IMR-90 (cell line): ENCODE measurements around the gene ROGDI. TPM values are rescaled to one million over a fixed set of nuclear protein-coding genes. Genes with fewer than 3 reads are reported as not detected.
A peak's percentile ranks its signal among the peaks of the same experiment; 100 is the strongest.

Source experiments
- ATAC-seq: fragments of 200-7000 bp; cut with Tn5 transposase; 2 replicates; pipeline ENCODE4 v1.9.1; 2020; ENCODE audit warnings: low read depth, mild to moderate bottlenecking, moderate library complexity
- BruUV-seq: library from RNA; stranded (reverse); fragments of 400-500 nt; replicated peaks from 2 replicates; lab custom pipeline; 2021; lab: Mats Ljungman, UMichigan
- CTCF ChIA-PET: fragments of 300-600 bp; formaldehyde crosslinking; extraction: SDS; loops from one replicate; lab custom pipeline; 2021; ENCODE audit warnings: antibody characterized with exemption; lab: Yijun Ruan, JAX
- POLR2A ChIA-PET: fragments of 300-600 bp; sonication (Branson Sonifier 250); formaldehyde crosslinking; loops from one replicate; lab custom pipeline; 2022; ENCODE audit warnings: antibody characterized with exemption; ENCODE audit not compliant: unreplicated experiment; lab: Charles Lee
- DNase-seq: peaks from one replicate; pipeline ENCODE4 v3.0.0; 2013
- H2AFZ ChIP-seq: replicated peaks from 2 replicates; pipeline ENCODE3; 2013; ENCODE audit warnings: low read length, mild to moderate bottlenecking; ENCODE audit not compliant: poor library complexity
- H2AK5ac ChIP-seq: 2 replicates; pipeline ENCODE4 v1.6.1; 2013; ENCODE audit warnings: low read depth, low read length, inconsistent platforms
- H2AK9ac ChIP-seq: replicated peaks from 2 replicates; pipeline ENCODE3; 2013; ENCODE audit warnings: mild to moderate bottlenecking, low read depth, low read length, moderate library complexity; ENCODE audit not compliant: poor library complexity
- H2BK120ac ChIP-seq: 2 replicates; pipeline ENCODE4 v1.6.1; 2013; ENCODE audit warnings: low read depth, low read length, inconsistent platforms
- H2BK15ac ChIP-seq: 3 replicates; pipeline ENCODE4 v1.6.1; 2013; ENCODE audit warnings: low read depth, low read length, inconsistent platforms
- H2BK20ac ChIP-seq: 2 replicates; pipeline ENCODE4 v1.6.1; 2013; ENCODE audit warnings: low read depth, mild to moderate bottlenecking, inconsistent platforms, low read length, moderate library complexity
- H2BK5ac ChIP-seq: 2 replicates; pipeline ENCODE4 v1.6.1; 2013; ENCODE audit warnings: mild to moderate bottlenecking, low read depth, low read length, inconsistent platforms; ENCODE audit not compliant: poor library complexity, severe bottlenecking
- H3K14ac ChIP-seq: replicated peaks from 2 replicates; pipeline ENCODE4 v1.6.1; 2013; ENCODE audit warnings: low read depth, low read length, inconsistent platforms
- H3K18ac ChIP-seq: 2 replicates; pipeline ENCODE4 v1.6.1; 2013; ENCODE audit warnings: low read depth, low read length, control low read depth
- H3K23ac ChIP-seq: 2 replicates; pipeline ENCODE4 v1.6.1; 2013; ENCODE audit warnings: low read depth, low read length, inconsistent platforms
- H3K27ac ChIP-seq: 2 replicates; pipeline ENCODE4 v1.5.1; 2013; ENCODE audit warnings: mild to moderate bottlenecking, control low read depth, low read length; ENCODE audit not compliant: insufficient read depth
- H3K27me3 ChIP-seq: 2 replicates; pipeline ENCODE4 v1.6.1; 2013; ENCODE audit warnings: low read length; ENCODE audit not compliant: control insufficient read depth, insufficient read depth
- H3K36me3 ChIP-seq: 2 replicates; pipeline ENCODE4 v1.6.1; 2013; ENCODE audit warnings: low read length, mixed read lengths; ENCODE audit not compliant: control insufficient read depth, insufficient read depth
- H3K4ac ChIP-seq: 2 replicates; pipeline ENCODE4 v1.6.1; 2013; ENCODE audit warnings: low read depth, low read length, inconsistent platforms
- H3K4me1 ChIP-seq: 2 replicates; pipeline ENCODE4 v1.6.1; 2013; ENCODE audit warnings: low read length, mixed read lengths; ENCODE audit not compliant: control insufficient read depth, insufficient read depth
- H3K4me2 ChIP-seq: 2 replicates; pipeline ENCODE4 v1.6.1; 2013; ENCODE audit warnings: low read depth, mild to moderate bottlenecking, control low read depth, low read length, moderate library complexity
- H3K4me3 ChIP-seq: 2 replicates; pipeline ENCODE4 v1.5.1; 2013; ENCODE audit warnings: low read depth, mild to moderate bottlenecking, control low read depth, low read length, moderate library complexity; ENCODE audit not compliant: insufficient read depth
- H3K56ac ChIP-seq: 2 replicates; pipeline ENCODE4 v1.6.1; 2013; ENCODE audit warnings: low read length, inconsistent platforms; ENCODE audit not compliant: insufficient read depth; ENCODE audit errors: extremely low read depth
- H3K79me1 ChIP-seq, 2 experiments: 2 replicates each; pipeline ENCODE4 v1.6.1; 2013; ENCODE audit warnings: low read length in 2 of 2, inconsistent platforms in 1 of 2, low read depth in 1 of 2
- H3K9ac ChIP-seq: 2 replicates; pipeline ENCODE4 v1.6.1; 2013; ENCODE audit warnings: low read depth, low read length, control low read depth
- H3K9me1 ChIP-seq: 2 replicates; pipeline ENCODE4 v1.6.1; 2013; ENCODE audit warnings: low read length, inconsistent platforms; ENCODE audit not compliant: insufficient read depth
- H3K9me3 ChIP-seq: 2 replicates; pipeline ENCODE4 v1.6.1; 2013; ENCODE audit warnings: low read length; ENCODE audit not compliant: control insufficient read depth, insufficient read depth
- H4K20me1 ChIP-seq: 2 replicates; pipeline ENCODE4 v1.6.1; 2013; ENCODE audit warnings: low read length, inconsistent platforms; ENCODE audit not compliant: insufficient read depth
- H4K5ac ChIP-seq: 2 replicates; pipeline ENCODE4 v1.6.1; 2013; ENCODE audit warnings: mild to moderate bottlenecking, low read depth, low read length, control low read depth
- H4K8ac ChIP-seq, 2 experiments: 2 replicates each; pipeline ENCODE4 v1.6.1; 2013; ENCODE audit warnings: low read depth in 2 of 2, low read length in 2 of 2, control low read depth in 1 of 2, inconsistent platforms in 1 of 2
- H4K91ac ChIP-seq: 2 replicates; pipeline ENCODE4 v1.6.1; 2013; ENCODE audit warnings: low read depth, low read length, inconsistent platforms; ENCODE audit not compliant: insufficient read depth
- BHLHE40 ChIP-seq: fragments of 150-350 bp; IDR thresholded peaks from 2 replicates; pipeline ENCODE4 v1.6.1; 2016; ENCODE audit warnings: mild to moderate bottlenecking, low read depth, low read length
- CHD1 ChIP-seq: IDR thresholded peaks from 2 replicates; pipeline ENCODE4 v1.6.1; 2012; ENCODE audit warnings: low read depth, low read length, improper control_type of control experiment
- FOS ChIP-seq: fragments of 150-350 bp; IDR thresholded peaks from 2 replicates; pipeline ENCODE4 v1.6.1; 2016; ENCODE audit warnings: low read depth, low read length
- MAFK ChIP-seq: IDR thresholded peaks from 2 replicates; pipeline ENCODE4 v1.6.1; 2012; ENCODE audit warnings: low read depth, low read length, improper control_type of control experiment
- MAZ ChIP-seq: IDR thresholded peaks from 2 replicates; pipeline ENCODE4 v1.6.1; 2012; ENCODE audit warnings: low read depth, mild to moderate bottlenecking, low read length, improper control_type of control experiment, moderate library complexity, borderline replicate concordance
- MXI1 ChIP-seq: IDR thresholded peaks from 2 replicates; pipeline ENCODE4 v1.6.1; 2012; ENCODE audit warnings: low read depth, mild to moderate bottlenecking, low read length, moderate library complexity, borderline replicate concordance
- NFE2L2 ChIP-seq: fragments of 150-350 bp; IDR thresholded peaks from 2 replicates; pipeline ENCODE4 v1.6.1; 2016; ENCODE audit warnings: low read depth, mild to moderate bottlenecking, low read length
- POLR2A ChIP-seq: IDR thresholded peaks from 2 replicates; pipeline ENCODE4 v1.6.1; 2012; ENCODE audit warnings: mild to moderate bottlenecking, low read depth, low read length
- RCOR1 ChIP-seq: IDR thresholded peaks from 2 replicates; pipeline ENCODE4 v1.6.1; 2012; ENCODE audit warnings: mild to moderate bottlenecking, low read length, improper control_type of control experiment; ENCODE audit not compliant: insufficient replicate concordance
- SMC3 ChIP-seq: fragments of 150-350 bp; IDR thresholded peaks from 2 replicates; pipeline ENCODE4 v1.6.1; 2016; ENCODE audit warnings: low read depth, mild to moderate bottlenecking, antibody characterized with exemption, low read length, moderate library complexity
- WGBS, 2 experiments: methylation state at CpG; one replicate each; pipeline versions ENCODE4 v1.1.5 to v1.1.7; 2013; ENCODE audit warnings: missing lambda C conversion rate in 2 of 2; ENCODE audit not compliant: insufficient read length in 1 of 2; ENCODE audit errors: extremely low coverage in 2 of 2; 5-methylcytosine and 5-hydroxymethylcytosine counted together
- dilution Hi-C: fragments of 300-500 bp; cut with HindIII; formaldehyde crosslinking; loops from one replicate; pipeline ENCODE4 v1.14.3; 2018; ENCODE audit warnings: low sequenced_read_pairs; ENCODE audit not compliant: unreplicated experiment
- in situ Hi-C: fragments of 300-500 bp; cut with MboI; formaldehyde crosslinking; loops from 3 replicates; pipeline ENCODE4 v1.14.3; 2019; ENCODE audit warnings: low sequenced_read_pairs, inconsistent platforms, mixed read lengths
- intact Hi-C: fragments of 100-400 bp; cut with micrococcal nuclease; formaldehyde crosslinking; loops from 2 replicates; pipeline ENCODE4 v1.10.0; 2022
- polyA plus RNA-seq, 3 experiments: library from polyadenylated mRNA; depleted of rRNA; stranded (reverse); fragments of >200 nt; gene quantifications; 2 replicates each; pipeline ENCODE4 v1.2.3, GENCODE V29; 2012; ENCODE audit warnings: low replicate concordance in 1 of 3
- total RNA-seq: library from RNA; depleted of rRNA; stranded (reverse); fragments of >200 nt; gene quantifications from 2 replicates; pipeline ENCODE4 v1.2.3, GENCODE V29; 2012
- TF ChIP-seq, protein P1 (sequence below): conservative IDR thresholded peaks from 2 replicates; pipeline ENCODE4 v1.5.1; 2012; ENCODE audit warnings: mild to moderate bottlenecking, low read depth, low read length, improper control_type of control experiment
- TF ChIP-seq, protein P2 (sequence below): fragments of 150-350 bp; IDR thresholded peaks from 2 replicates; pipeline ENCODE4 v1.6.1; 2016; ENCODE audit warnings: low read depth, mild to moderate bottlenecking, low read length, moderate library complexity, borderline replicate concordance

Gene ROGDI
- total and polyA plus RNA-seq, 2 of the 4 experiments (the other 2 are of a cell fraction): 13.6 to 27.1 TPM

DNA sequence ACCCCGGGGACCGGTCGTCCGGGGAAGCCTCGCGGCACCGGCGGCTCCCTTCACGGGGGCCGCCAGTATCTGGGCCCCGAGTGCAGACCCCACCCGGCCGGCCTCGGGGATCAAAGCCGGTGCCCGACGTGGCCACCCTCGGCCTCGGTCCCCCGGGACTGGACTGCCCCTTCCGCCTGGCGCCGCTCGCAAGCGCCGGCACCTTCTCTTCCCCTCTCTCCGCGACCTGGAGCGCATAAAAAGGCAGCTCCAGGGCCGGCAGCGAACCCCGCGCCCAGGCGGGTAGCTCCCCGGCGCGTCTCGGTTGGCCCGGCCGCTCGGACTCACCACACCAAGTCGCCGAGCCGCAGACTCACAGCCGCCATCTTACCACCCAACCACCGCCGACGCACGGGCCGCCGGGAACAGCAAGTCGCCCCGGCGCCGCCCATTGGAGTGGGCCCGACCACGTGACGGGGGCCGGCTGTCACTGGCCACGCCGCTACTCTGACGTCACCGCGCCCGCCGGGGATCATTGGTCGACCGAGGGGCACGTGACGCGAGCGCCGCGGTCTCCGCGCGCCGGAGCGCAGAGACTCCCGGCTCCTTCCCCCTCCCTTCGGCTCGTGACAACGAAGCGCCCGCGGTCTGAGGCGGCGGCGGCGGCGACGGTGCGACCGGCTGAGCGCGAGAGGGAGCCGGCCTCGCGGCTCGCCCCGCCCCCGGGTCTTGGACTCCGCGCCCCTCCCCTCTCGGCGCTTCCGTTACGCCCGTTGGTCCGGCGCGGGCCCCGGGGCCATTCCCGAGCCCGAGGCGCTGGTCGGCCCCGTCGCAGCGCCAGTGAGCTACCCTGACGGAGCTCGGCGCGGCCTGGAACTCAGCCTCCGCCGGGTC is 44.7 kb upstream of the ROGDI start, which contains the start of the genes GLYR1 and UBN1 (continued):
- TF ChIP-seq CHD1: no peak
- TF ChIP-seq SMC3: no peak
- TF ChIP-seq BHLHE40: peak; percentile 89

DNA sequence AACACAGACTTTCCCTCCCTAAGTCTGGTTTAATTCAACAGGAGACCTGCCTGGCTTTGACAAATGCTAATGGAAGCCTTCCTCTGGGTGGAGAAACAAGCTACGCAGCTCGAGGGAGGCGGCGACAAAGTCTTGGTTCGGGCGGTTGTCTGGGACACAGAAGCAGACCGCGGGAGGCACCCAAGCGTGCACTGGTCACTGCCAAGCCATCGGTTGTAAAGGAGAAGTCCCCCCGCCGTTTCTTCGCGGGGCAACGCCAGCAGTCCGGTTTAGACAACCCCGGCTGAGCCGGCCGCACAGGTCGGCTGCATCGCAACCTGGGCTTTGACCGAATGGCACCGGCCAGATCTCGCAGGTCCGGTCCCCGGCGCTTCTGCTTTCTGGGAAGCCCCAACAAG is 44.1 kb upstream of the ROGDI start:
- H3K14ac ChIP-seq: 0 out of 2 replicates have a peak overlapping the region, but pooled peaks have one; percentile 53
- DNase-seq (peak; percentile 55), ATAC-seq (peak; percentile 36)
- no peak overlapping the region; the same call in 1 of the 2 replicates for H3K4ac ChIP-seq
- 0% methylated on average over 20 of the region's 27 CpGs; no CpG with 5 or more reads in 1 of the 2 experiments for WGBS, 2 experiments
- TF ChIP-seq NFE2L2 (no peak), BHLHE40 (no peak), FOS (no peak), POLR2A (peak; percentile 75; the same call in 1 of the 2 replicates), MXI1 (peak; percentile 55; the same call in 1 of the 2 replicates), CHD1 (no peak), RCOR1 (no peak), MAZ (no peak), MAFK (no peak)
- TF ChIP-seq, protein P1, sequence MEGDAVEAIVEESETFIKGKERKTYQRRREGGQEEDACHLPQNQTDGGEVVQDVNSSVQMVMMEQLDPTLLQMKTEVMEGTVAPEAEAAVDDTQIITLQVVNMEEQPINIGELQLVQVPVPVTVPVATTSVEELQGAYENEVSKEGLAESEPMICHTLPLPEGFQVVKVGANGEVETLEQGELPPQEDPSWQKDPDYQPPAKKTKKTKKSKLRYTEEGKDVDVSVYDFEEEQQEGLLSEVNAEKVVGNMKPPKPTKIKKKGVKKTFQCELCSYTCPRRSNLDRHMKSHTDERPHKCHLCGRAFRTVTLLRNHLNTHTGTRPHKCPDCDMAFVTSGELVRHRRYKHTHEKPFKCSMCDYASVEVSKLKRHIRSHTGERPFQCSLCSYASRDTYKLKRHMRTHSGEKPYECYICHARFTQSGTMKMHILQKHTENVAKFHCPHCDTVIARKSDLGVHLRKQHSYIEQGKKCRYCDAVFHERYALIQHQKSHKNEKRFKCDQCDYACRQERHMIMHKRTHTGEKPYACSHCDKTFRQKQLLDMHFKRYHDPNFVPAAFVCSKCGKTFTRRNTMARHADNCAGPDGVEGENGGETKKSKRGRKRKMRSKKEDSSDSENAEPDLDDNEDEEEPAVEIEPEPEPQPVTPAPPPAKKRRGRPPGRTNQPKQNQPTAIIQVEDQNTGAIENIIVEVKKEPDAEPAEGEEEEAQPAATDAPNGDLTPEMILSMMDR: no peak
- TF ChIP-seq, protein P2, sequence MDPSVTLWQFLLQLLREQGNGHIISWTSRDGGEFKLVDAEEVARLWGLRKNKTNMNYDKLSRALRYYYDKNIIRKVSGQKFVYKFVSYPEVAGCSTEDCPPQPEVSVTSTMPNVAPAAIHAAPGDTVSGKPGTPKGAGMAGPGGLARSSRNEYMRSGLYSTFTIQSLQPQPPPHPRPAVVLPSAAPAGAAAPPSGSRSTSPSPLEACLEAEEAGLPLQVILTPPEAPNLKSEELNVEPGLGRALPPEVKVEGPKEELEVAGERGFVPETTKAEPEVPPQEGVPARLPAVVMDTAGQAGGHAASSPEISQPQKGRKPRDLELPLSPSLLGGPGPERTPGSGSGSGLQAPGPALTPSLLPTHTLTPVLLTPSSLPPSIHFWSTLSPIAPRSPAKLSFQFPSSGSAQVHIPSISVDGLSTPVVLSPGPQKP: no peak
- intact Hi-C loops (loop anchor here (5.0 kb wide), 1 partner anchor 186 kb away; the partner anchor contains the start of gene NAGPA), dilution Hi-C loops (no loop called here), in situ Hi-C loops (no loop called here)
- CTCF ChIA-PET: no interaction called here
- no peaks in the 10 kb centered on the region for H3K9me3 ChIP-seq
- H4K8ac ChIP-seq: no peak overlapping the region
- BruUV-seq: no TSS peak
- H3K4me3 ChIP-seq: peak overlapping the region; percentile 88
- no peaks in the 10 kb centered on the region; the same call in 1 of the 2 replicates for H3K9me1 ChIP-seq
- peaks cover 44% of the 10 kb centered on the region for H4K20me1 ChIP-seq
- peaks cover 21% of the 10 kb centered on the region for H3K36me3 ChIP-seq
- H2AK9ac ChIP-seq: peak overlapping the region; percentile 93
- peaks cover 17 to 38% of the 10 kb centered on the region in 2 experiments for H3K79me1 ChIP-seq
- peak overlapping the region; percentile 95 for H2AFZ ChIP-seq
- H2AK5ac ChIP-seq: 0 out of 2 replicates have a peak overlapping the region, but pooled peaks have one; percentile 4
- no peaks in the 10 kb centered on the region for H3K27me3 ChIP-seq
- peak overlapping the region; percentile 39; the same call in 1 of the 2 replicates for H3K23ac ChIP-seq
- H2BK15ac ChIP-seq: no peak overlapping the region
- 0 out of 2 replicates have a peak overlapping the region, but pooled peaks have one; percentile 54 for H3K56ac ChIP-seq
- H4K5ac ChIP-seq: no peak overlapping the region
- H2BK20ac ChIP-seq: no peak overlapping the region
- peak overlapping the region; percentile 90 for H3K27ac ChIP-seq
- no peak overlapping the region for H3K18ac ChIP-seq
- H2BK5ac ChIP-seq: no peak overlapping the region
- H3K4me1 ChIP-seq: peaks cover 8% of the 10 kb centered on the region
- no peak overlapping the region for H2BK120ac ChIP-seq
- peak overlapping the region; percentile 90 for H3K4me2 ChIP-seq
- POLR2A ChIA-PET: no interaction called here
- H4K91ac ChIP-seq: no peak overlapping the region
- peak overlapping the region; percentile 88 for H3K9ac ChIP-seq
